Aorta (tissue), 5 donors: ENCODE results near the gene HDDC2. TPM values are rescaled to one million over a fixed set of nuclear protein-coding genes. Genes with fewer than 3 reads are reported as not detected.
A peak's percentile ranks its signal among the peaks of the same experiment; 100 is the strongest.

Experiments
- ATAC-seq: fragments of 200-7000 bp; cut with Tn5 transposase; one replicate; pipeline ENCODE4 v1.9.1; 2022; ENCODE audit warnings: moderate library complexity; ENCODE audit not compliant: low FRiP score
- DNase-seq, 2 donors: peaks; one replicate each; pipeline ENCODE4 v3.0.0-alpha.2; 2020
- H3K27ac ChIP-seq, 2 donors: one replicate each; pipeline ENCODE4 v1.5.1; 2013; ENCODE audit warnings: low read length in 2 of 2, mild to moderate bottlenecking in 2 of 2, moderate library complexity in 2 of 2, control low read depth in 1 of 2, inconsistent platforms in 1 of 2, low read depth in 1 of 2
- H3K27me3 ChIP-seq, 2 donors: one replicate each; pipeline ENCODE4 v1.6.1; 2013; ENCODE audit warnings: control low read depth in 1 of 2, low read length in 1 of 2, mild to moderate bottlenecking in 1 of 2, moderate library complexity in 1 of 2; ENCODE audit not compliant: insufficient read depth in 2 of 2, control insufficient read depth in 1 of 2
- H3K36me3 ChIP-seq, 2 donors: one replicate each; pipeline ENCODE4 v1.6.1; 2013; ENCODE audit warnings: control low read depth in 1 of 2, low read length in 1 of 2, mild to moderate bottlenecking in 1 of 2; ENCODE audit not compliant: insufficient read depth in 2 of 2, control insufficient read depth in 1 of 2
- H3K4me1 ChIP-seq, 2 donors: one replicate each; pipeline ENCODE4 v1.6.1; 2013; ENCODE audit warnings: low read length in 2 of 2, control low read depth in 1 of 2, mild to moderate bottlenecking in 1 of 2, moderate library complexity in 1 of 2; ENCODE audit not compliant: insufficient read depth in 2 of 2, control insufficient read depth in 1 of 2
- H3K4me3 ChIP-seq, 2 donors: one replicate each; pipeline ENCODE4 v1.5.1; 2013; ENCODE audit warnings: low read length in 2 of 2, control low read depth in 1 of 2, mild to moderate bottlenecking in 1 of 2
- H3K9me3 ChIP-seq: one replicate; pipeline ENCODE4 v1.6.1; 2013; ENCODE audit warnings: mild to moderate bottlenecking, low read length; ENCODE audit not compliant: control insufficient read depth
- WGBS, 2 donors: extraction: QIAGEN DNeasy Blood & Tissue Kit; methylation state at CpG; one replicate each; pipeline ENCODE4 v1.1.7; 2013; 5-methylcytosine and 5-hydroxymethylcytosine counted together
- intact Hi-C, 2 donors: fragments of 100-400 bp; cut with DNase I; formaldehyde crosslinking; loops; one replicate each; pipeline versions ENCODE4 v1.14.2 to v1.15.0; 2022
- polyA plus RNA-seq, 2 donors: library from polyadenylated mRNA; stranded (reverse); fragments of 200-250 nt; gene quantifications; one replicate each; pipeline ENCODE4 v1.2.3, GENCODE V29; 2013
- total RNA-seq, 2 donors: library from RNA; stranded (reverse); fragmentation: NEBNext Ultra II Directional; extraction: Animal tissue kit (Norgen Biotek cat#: 25700); gene quantifications; one replicate each; pipeline ENCODE4 v1.2.1, GENCODE V29; 2021
- donor health status: healthy with polysubstance abuse.
- donor health status: Bipolar disorder and iron deficiency.
- donor health status: DM: no; HTN: no; CAD: no.
- donor health status: DM: no; HTN: no; CAD: no.
- donor health status: DM: yes; HTN: yes; CAD: no.

The HDDC2 gene
- total and polyA plus RNA-seq, 4 donors = 48.0 to 157 (median 75.3) TPM

DNA sequence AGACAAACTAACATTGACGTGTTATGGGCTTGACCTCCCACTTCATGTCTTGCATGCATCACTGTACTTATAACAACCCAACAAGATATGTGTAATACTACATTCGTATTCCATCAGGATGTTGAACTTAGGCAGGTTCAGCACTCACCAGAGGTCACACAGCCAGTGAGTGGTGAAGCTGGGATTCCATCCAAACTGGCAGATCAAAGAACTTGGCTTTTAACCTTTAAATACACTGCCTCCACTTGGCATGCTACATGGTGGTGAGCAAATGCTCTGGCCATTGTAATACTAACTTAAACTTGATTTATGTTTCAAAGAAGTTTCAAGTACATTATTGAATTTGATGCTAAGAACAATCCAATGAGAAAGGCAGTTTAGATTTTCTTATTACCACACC, 10.7 kb upstream of the HDDC2 start:
- H3K9me3 ChIP-seq = no peaks in the 10 kb centered on the region
- ATAC-seq (no peak), DNase-seq (no peak)
- H3K27me3 ChIP-seq = no peaks in the 10 kb centered on the region
- no peak overlapping the region for H3K4me3 ChIP-seq
- WGBS, 2 donors = 20 to 25% methylated on average over 2 of the region's 2 CpGs
- H3K27ac ChIP-seq = no peak overlapping the region
- H3K4me1 ChIP-seq = peaks cover 2% of the 10 kb centered on the region in 2 donors
- intact Hi-C loops = loop anchor here (2.0 to 10.0 kb wide), 4 partner anchors 262 to 660 kb away; partner anchors contain the start of gene HINT3 (in 1 of the 2)
- H3K36me3 ChIP-seq = no peaks in the 10 kb centered on the region

DNA sequence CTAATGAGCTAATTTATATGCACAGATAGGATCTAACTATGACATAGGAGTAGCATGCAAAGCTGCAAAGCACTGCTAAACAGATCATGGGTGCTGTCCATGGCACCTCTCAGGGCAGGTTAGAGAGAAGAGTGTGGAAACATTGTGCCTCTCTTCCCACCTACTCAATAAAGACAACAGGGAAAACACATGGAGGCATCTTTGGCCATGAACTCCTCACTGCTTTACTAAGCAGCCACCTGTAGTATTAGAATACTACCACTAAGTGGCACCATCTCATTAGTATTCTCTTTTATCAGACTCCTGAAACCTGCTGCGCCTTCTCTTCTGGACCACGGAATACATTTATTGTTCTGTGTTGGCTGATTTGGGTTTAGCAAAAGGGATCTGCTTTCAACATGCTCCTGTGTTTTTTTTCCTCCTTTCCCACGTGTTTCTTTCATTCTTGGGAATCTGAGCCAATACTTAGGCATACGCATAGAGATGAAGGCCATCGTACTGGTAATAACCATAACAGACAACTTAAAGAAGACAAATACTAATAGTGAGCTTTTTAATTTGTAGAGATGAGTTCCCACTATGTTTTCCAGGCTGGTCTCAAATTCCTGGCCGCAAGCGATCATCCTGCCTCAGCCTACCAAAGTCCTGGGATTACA, 9.4 kb upstream of the HDDC2 start:
- intact Hi-C loops = loop anchor here (2.0 to 10.0 kb wide), 4 partner anchors 264 to 661 kb away; partner anchors contain the start of gene HINT3 (in 1 of the 2)
- no peak overlapping the region for H3K4me3 ChIP-seq
- ATAC-seq (peak; percentile 90), DNase-seq (no peak)
- WGBS, 2 donors = 16 to 22% methylated on average over 7 of the region's 7 CpGs
- no peaks in the 10 kb centered on the region for H3K9me3 ChIP-seq
- H3K27ac ChIP-seq = no peak overlapping the region
- H3K4me1 ChIP-seq = peaks cover 2% of the 10 kb centered on the region in 2 donors
- H3K36me3 ChIP-seq = no peaks in the 10 kb centered on the region
- H3K27me3 ChIP-seq = no peaks in the 10 kb centered on the region

DNA sequence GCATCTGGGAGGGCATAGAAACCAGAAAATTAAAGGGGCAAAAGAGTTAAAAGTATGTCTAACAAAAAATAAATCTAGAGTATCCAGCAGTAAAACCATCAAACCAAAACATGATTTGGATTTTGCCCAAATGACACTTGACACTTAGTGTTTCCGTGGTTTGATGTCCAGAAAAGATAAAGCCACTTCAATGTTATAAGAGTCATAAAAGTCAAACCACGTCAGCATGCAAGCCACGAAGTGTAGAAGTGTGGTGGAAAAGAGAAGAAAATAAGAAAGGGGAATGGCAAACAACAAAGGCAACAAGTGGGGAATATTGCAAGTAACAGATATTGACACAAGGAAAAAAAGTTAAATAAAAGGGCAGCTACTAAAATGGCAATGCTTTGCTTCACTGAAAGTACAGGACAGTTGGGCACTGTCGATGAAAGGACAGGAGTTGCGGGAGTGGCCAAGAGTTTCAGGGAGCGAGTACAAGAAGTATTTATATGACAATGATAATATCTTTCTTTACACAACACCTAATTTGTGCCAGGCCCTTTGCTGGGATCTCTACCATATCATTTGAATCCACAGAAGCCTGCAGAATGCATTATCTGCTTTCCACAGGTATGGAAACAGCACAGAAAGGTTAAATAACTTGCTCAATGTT, 6.3 kb upstream of the HDDC2 start:
- no peaks in the 10 kb centered on the region for H3K36me3 ChIP-seq
- intact Hi-C loops = loop anchor here in 1 of 2 donors (10.0 kb wide), 1 partner anchor 433 kb away; no protein-coding TSS in a partner anchor
- no peak overlapping the region for H3K4me3 ChIP-seq
- WGBS, 2 donors = 54 to 56% methylated on average over 6 of the region's 6 CpGs
- peaks cover 0 to 2% of the 10 kb centered on the region in 2 donors for H3K4me1 ChIP-seq
- no peak for DNase-seq
- no peaks in the 10 kb centered on the region for H3K9me3 ChIP-seq
- H3K27ac ChIP-seq = no peak overlapping the region
- no peak for ATAC-seq
- no peaks in the 10 kb centered on the region for H3K27me3 ChIP-seq

DNA sequence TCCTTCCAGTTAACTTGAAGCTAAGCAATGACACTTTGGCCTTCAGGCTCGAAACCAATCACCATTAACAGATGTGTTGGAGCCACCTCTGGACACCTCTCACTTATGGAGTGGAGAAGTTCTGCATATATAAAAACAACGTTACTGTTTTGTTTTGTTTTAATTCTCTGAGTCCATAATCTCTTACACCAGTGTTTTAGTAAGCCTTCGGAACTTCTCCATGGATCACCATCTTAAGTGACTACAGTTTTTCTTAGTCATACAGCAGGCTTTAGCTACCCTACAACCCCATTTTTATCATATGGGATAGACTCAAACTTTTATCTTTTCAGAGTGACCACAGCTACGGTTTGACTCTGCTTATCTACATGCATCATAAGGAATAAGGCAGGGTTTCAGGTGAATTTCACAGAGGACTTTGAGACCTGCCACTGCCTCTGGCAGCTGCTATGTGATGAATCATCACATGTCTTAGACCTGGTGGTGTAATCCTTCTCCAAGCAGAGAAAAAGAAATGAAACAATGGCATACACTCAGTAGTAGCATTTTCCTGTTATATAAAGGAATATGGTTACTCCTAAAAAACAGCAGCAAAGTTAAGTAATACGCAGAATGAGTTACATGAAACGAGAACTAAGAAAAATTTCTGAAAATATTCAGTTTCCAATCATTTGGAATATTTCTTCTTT, 5.5 kb upstream of the HDDC2 start:
- Histone ChIP-seq H3K4me3 (no peak overlapping the region), H3K36me3 (no peaks in the 10 kb centered on the region), H3K27ac (no peak overlapping the region), H3K27me3 (no peaks in the 10 kb centered on the region), H3K4me1 (peaks cover 0 to 2% of the 10 kb centered on the region in 2 donors), H3K9me3 (no peaks in the 10 kb centered on the region)
- WGBS, 2 donors = 80 to 84% methylated on average over 6 of the region's 6 CpGs
- DNase-seq (no peak), ATAC-seq (no peak)
- intact Hi-C loops = loop anchor here in 1 of 2 donors (10.0 kb wide), 1 partner anchor 432 kb away; no protein-coding TSS in a partner anchor

DNA sequence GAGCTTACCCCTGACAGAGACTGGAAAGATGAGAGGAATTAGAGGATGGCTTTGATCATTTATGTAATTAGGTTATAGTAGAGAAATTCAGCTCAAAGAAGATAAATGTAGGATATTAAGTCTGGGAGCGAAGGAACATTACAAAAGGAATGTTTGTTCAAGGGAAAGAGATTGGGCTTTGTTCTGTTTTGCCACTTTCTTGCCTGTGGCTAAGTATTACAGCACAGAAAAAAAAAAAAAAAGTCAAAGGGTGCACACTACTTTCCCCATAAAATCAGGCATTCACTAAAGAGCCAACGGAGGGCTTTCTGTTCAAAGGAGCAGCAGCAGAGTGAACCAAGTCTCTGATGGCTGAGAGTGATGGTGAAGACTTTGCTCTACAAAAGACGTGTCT, 5.0 kb upstream of the HDDC2 start:
- no peaks in the 10 kb centered on the region for H3K36me3 ChIP-seq
- no peak for DNase-seq
- H3K27me3 ChIP-seq = no peaks in the 10 kb centered on the region
- intact Hi-C loops = loop anchor here in 1 of 2 donors (10.0 kb wide), 1 partner anchor 432 kb away; no protein-coding TSS in a partner anchor
- no peak for ATAC-seq
- no peak overlapping the region for H3K27ac ChIP-seq
- WGBS, 2 donors = 85 to 86% methylated on average over 3 of the region's 3 CpGs
- H3K4me3 ChIP-seq = no peak overlapping the region
- peaks cover 0 to 2% of the 10 kb centered on the region in 2 donors for H3K4me1 ChIP-seq
- H3K9me3 ChIP-seq = no peaks in the 10 kb centered on the region

DNA sequence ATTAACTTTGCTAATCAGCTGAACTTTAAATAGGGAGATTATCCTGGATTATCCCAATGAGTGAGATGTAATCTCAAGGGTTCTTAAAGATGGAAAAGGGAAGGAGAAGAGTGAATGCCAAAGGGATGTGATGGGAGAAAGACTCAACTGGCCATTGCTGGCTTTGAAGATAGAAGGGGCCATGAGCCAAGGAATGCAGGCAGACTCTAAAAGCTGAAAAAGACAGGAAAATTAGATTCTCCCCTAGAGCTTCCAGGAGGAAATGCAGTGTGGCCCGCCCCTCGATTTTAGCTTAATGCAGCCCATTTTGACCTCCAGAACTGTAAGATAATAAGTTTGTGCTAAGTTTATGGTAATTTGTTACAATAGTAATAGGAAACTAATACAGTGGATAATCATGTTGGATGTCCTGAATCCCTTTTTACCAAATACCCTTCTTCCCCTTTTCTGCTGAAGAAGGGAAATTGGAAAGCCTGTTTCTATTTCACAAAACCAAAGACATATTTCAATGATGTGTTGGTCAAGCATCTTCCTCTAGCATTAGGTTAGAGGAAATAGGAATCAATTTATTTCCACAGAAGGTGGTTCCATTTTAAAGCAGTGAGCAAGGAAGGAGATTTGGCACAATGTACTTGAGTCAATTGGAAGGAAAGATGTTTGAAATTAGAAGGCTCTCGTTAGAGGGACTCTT, 3.3 kb upstream of the HDDC2 start:
- WGBS, 2 donors = 96 to 97% methylated on average over 3 of the region's 3 CpGs
- intact Hi-C loops = loop anchor here (5.0 to 10.0 kb wide), 3 partner anchors 108 to 430 kb away; partner anchors contain the start of gene TPD52L1 (in 1 of the 2)
- H3K9me3 ChIP-seq = no peaks in the 10 kb centered on the region
- H3K36me3 ChIP-seq = no peaks in the 10 kb centered on the region
- no peak overlapping the region for H3K4me3 ChIP-seq
- ATAC-seq (no peak), DNase-seq (no peak)
- H3K27me3 ChIP-seq = no peaks in the 10 kb centered on the region
- H3K27ac ChIP-seq = no peak overlapping the region
- H3K4me1 ChIP-seq = no peaks in the 10 kb centered on the region

DNA sequence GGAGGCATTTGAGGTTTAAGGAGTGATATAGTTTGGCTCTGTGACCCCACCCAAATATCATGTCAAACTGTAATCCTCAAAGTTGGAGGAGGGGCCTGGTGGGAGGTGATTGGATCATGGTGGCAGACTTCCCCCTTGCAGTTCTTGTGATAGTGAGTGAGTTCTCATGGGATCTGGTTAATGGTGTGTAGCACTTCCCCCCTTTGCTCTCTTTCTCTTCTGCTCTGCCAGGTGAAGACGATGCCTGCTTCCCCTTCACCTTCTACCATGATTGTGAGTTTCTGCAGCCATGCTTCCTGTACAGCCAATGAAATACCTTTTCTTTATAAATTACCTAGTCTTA, 1.7 kb upstream of the HDDC2 start:
- Histone ChIP-seq H3K36me3 (no peaks in the 10 kb centered on the region), H3K9me3 (no peaks in the 10 kb centered on the region), H3K4me3 (no peak overlapping the region), H3K27ac (no peak overlapping the region), H3K27me3 (no peaks in the 10 kb centered on the region), H3K4me1 (no peaks in the 10 kb centered on the region)
- WGBS, 2 donors = 92 to 100% methylated on average over 1 of the region's 1 CpG
- ATAC-seq (no peak), DNase-seq (no peak)
- intact Hi-C loops = loop anchor here (2.0 to 10.0 kb wide), 4 partner anchors 106 to 429 kb away; partner anchors contain the start of gene TPD52L1 (in 2 of the 2)

DNA sequence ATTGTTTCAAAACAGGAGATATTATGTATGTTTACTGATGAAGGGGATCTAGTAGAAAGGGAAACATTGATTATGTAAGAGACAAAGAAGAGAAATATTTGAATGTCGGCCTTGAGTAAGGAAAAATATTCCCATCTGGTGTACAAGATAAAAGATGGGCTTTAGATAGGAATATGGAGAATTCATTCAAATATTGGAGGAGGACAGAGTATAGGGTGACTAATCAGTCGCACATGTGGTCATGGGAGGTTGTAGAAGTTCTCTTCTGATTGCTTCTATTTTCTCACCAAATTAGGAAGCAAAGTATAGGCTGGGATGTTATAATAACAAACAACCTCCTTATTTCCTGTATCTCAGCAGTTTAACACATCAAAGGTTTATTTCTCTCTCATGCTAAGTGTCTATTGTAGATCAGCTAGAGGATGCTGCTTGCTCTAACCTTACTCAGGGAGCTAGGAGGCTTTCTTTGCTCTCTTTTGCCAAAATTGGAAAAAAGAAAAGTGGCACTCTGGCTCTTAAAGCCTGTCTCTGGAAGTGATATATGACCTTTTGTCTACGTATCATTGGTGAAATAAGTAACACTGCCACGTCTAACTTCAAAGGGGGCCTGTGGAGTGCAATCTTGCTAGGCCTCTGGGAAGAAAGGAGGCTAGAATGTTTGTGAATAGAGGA, 1.2 kb upstream of the HDDC2 start:
- intact Hi-C loops = loop anchor here (2.0 to 10.0 kb wide), 4 partner anchors 106 to 428 kb away; partner anchors contain the start of gene TPD52L1 (in 2 of the 2)
- no peak for ATAC-seq
- WGBS, 2 donors = 83% methylated on average over 4 of the region's 4 CpGs
- H3K27me3 ChIP-seq = no peaks in the 10 kb centered on the region
- H3K9me3 ChIP-seq = no peaks in the 10 kb centered on the region
- no peaks in the 10 kb centered on the region for H3K4me1 ChIP-seq
- H3K4me3 ChIP-seq = no peak overlapping the region
- no peak overlapping the region for H3K27ac ChIP-seq
- no peak for DNase-seq
- no peaks in the 10 kb centered on the region for H3K36me3 ChIP-seq
